ENCODE results near the gene TPSAB1.
"Not testable (repeated sequence)": the region's sequence is repeated elsewhere in the genome, so short reads cannot be mapped to it uniquely, and the experiment has no call there.

Gene TPSAB1

GRCh38 chr16:1247903-1248537 is 7.5 kb downstream of the TPSAB1 start:
- not testable (repeated sequence) for DNase-seq (ENCODE audit: low read depth)

- not testable (repeated sequence) for DNase-seq (ENCODE audit: low read depth)
Observed at GRCh38 chr16:1249031-1249755, 8.7 kb downstream of the TPSAB1 start.

- not testable (repeated sequence) for DNase-seq (ENCODE audit: low read depth)
Observed at GRCh38 chr16:1253701-1254364, 13.3 kb downstream of the TPSAB1 start.

- DNase-seq (ENCODE audit: low read depth): not testable (repeated sequence)
Observed at GRCh38 chr16:1254821-1255220, 14.3 kb downstream of the TPSAB1 start.

GRCh38 chr16:1255276-1256122 is 15.0 kb downstream of the TPSAB1 start, which contains the start of gene TPSD1:
TPSD1 (plus strand) TSS chr16:1256069; CDS start chr16:1256281, 212 bp downstream.
- DNase-seq (ENCODE audit: low read depth): not testable (repeated sequence)

GRCh38 chr16:1256296-1256873 is 15.9 kb downstream of the TPSAB1 start:
- DNase-seq (ENCODE audit: low read depth): not testable (repeated sequence)

GRCh38 chr16:1256874-1257322 is 16.4 kb downstream of the TPSAB1 start:
- DNase-seq (ENCODE audit: low read depth): no peak

- DNase-seq (ENCODE audit: low read depth): no peak
Observed at GRCh38 chr16:1257561-1258224, 17.2 kb downstream of the TPSAB1 start.

GRCh38 chr16:1258225-1258600 is 17.7 kb downstream of the TPSAB1 start:
- DNase-seq (ENCODE audit: low read depth): no peak

- DNase-seq (ENCODE audit: low read depth): no peak
Observed at GRCh38 chr16:1258906-1259759, 18.6 kb downstream of the TPSAB1 start.

- no peak for DNase-seq (ENCODE audit: low read depth)
Observed at GRCh38 chr16:1259760-1260068, 19.2 kb downstream of the TPSAB1 start.

- DNase-seq (ENCODE audit: low read depth): no peak
Observed at GRCh38 chr16:1260101-1260680, 19.7 kb downstream of the TPSAB1 start.

GRCh38 chr16:1261131-1261892 is 20.8 kb downstream of the TPSAB1 start:
- DNase-seq (ENCODE audit: low read depth): no peak

GRCh38 chr16:1262210-1262845 is 21.8 kb downstream of the TPSAB1 start:
- no peak for DNase-seq (ENCODE audit: low read depth)

- no peak for DNase-seq (ENCODE audit: low read depth)
Observed at GRCh38 chr16:1262846-1263221, 22.3 kb downstream of the TPSAB1 start.

GRCh38 chr16:1263591-1264344 is 23.3 kb downstream of the TPSAB1 start:
- no peak for DNase-seq (ENCODE audit: low read depth)

GRCh38 chr16:1264345-1265089 is 24.0 kb downstream of the TPSAB1 start:
- no peak for DNase-seq (ENCODE audit: low read depth)

Measured in activated gamma-delta T cell treated with anti-CD3 and anti-CD28 coated beads, Interleukin-2, amount 50 U/mL, for 16 hours (primary cell).